HK-2 (cell line): ENCODE measurements around the gene HSP90AB1.
A peak's percentile ranks its signal among the peaks of the same experiment; 100 is the strongest.

Experiments used
- DNase-seq: peaks from one replicate; pipeline ENCODE4 v3.0.0-alpha.2; 2018; ENCODE audit not compliant: unreplicated experiment

The HSP90AB1 gene

GRCh38 chr6:44268095-44268628 is 21.3 kb downstream of the HSP90AB1 start:
- DNase-seq, result peak; percentile 56

- no peak for DNase-seq
Measured at GRCh38 chr6:44269178-44269920, 22.4 kb downstream of the HSP90AB1 start.

GRCh38 chr6:44269921-44270525 is 23.1 kb downstream of the HSP90AB1 start, which contains the start of gene TMEM151B:
TMEM151B (plus strand) TSS chr6:44270450; CDS start chr6:44270743, 293 bp downstream.
- DNase-seq, result no peak

- DNase-seq, result no peak
Measured at GRCh38 chr6:44270526-44271405, 23.9 kb downstream of the HSP90AB1 start.

GRCh38 chr6:44271406-44271723 is 24.5 kb downstream of the HSP90AB1 start:
- DNase-seq, result no peak

- no peak for DNase-seq
Measured at GRCh38 chr6:44271914-44272313, 25.0 kb downstream of the HSP90AB1 start.

- no peak for DNase-seq
Measured at GRCh38 chr6:44272529-44272928, 25.6 kb downstream of the HSP90AB1 start.

- no peak for DNase-seq
Measured at GRCh38 chr6:44272999-44273566, 26.2 kb downstream of the HSP90AB1 start.

- no peak for DNase-seq
Measured at GRCh38 chr6:44273617-44274016, 26.7 kb downstream of the HSP90AB1 start.

GRCh38 chr6:44275271-44275748 is 28.4 kb downstream of the HSP90AB1 start:
- no peak for DNase-seq

- DNase-seq, result no peak
Measured at GRCh38 chr6:44275749-44276648, 29.1 kb downstream of the HSP90AB1 start.

GRCh38 chr6:44276667-44277640 is 30.1 kb downstream of the HSP90AB1 start:
- DNase-seq, result no peak

GRCh38 chr6:44277763-44278162 is 30.9 kb downstream of the HSP90AB1 start:
- DNase-seq, result no peak

GRCh38 chr6:44278315-44278714 is 31.4 kb downstream of the HSP90AB1 start:
- DNase-seq, result no peak

GRCh38 chr6:44278774-44279697 is 32.1 kb downstream of the HSP90AB1 start:
- no peak for DNase-seq

- no peak for DNase-seq
Measured at GRCh38 chr6:44284121-44284520, 37.2 kb downstream of the HSP90AB1 start.

GRCh38 chr6:44284867-44285266 is 38.0 kb downstream of the HSP90AB1 start:
- DNase-seq, result no peak

GRCh38 chr6:44285552-44286284 is 38.8 kb downstream of the HSP90AB1 start:
- DNase-seq, result no peak
